B cell (primary cell): ENCODE data around the gene MDGA2. TPM values are rescaled to one million over a fixed set of nuclear protein-coding genes. Genes with fewer than 3 reads are reported as not detected.

Experiments used
- ATAC-seq: fragments of 200-7000 bp; cut with Tn5 transposase; one replicate; pipeline ENCODE4 v1.10.0; 2021; ENCODE audit warnings: low read depth, mild to moderate bottlenecking, moderate number of reproducible peaks, moderate library complexity
- CTCF ChIA-PET: fragments of 350-600 bp; sonication (Branson Sonifier 250); formaldehyde crosslinking; loops from one replicate; lab custom pipeline; 2021; ENCODE audit warnings: antibody characterized with exemption, inconsistent platforms; lab: Charles Lee
- POLR2A ChIA-PET: fragments of 350-600 bp; sonication (Branson Sonifier 250); formaldehyde crosslinking; loops from one replicate; lab custom pipeline; 2021; ENCODE audit warnings: antibody characterized with exemption; lab: Charles Lee
- DNase-seq: peaks from one replicate; pipeline ENCODE4 v3.0.0; 2013
- H2AFZ ChIP-seq: 2 replicates; pipeline ENCODE4 v1.6.1; 2012; ENCODE audit warnings: mild to moderate bottlenecking, low read depth, low read length; ENCODE audit not compliant: insufficient read depth, poor library complexity, severe bottlenecking
- H3K27ac ChIP-seq, 2 donors: 1 replicate in 1 of 2; 2 replicates in 1 of 2; pipeline ENCODE4 v1.5.1; 2012 to 2013; ENCODE audit warnings: low read length in 2 of 2, mild to moderate bottlenecking in 2 of 2, moderate library complexity in 1 of 2
- H3K27me3 ChIP-seq, 4 experiments: fragments of 200-600 bp in 1 of 4; sonication (generic) in 1 of 4; replicated peaks in 1 of 4; 1 replicate in 2 of 4; 2 replicates in 2 of 4; pipeline versions ENCODE4 v1.6.1 to v1.7.0; 2013 to 2016; ENCODE audit warnings: low read length in 3 of 4, mild to moderate bottlenecking in 2 of 4, mixed read lengths in 1 of 4, moderate library complexity in 1 of 4; ENCODE audit not compliant: insufficient read depth in 4 of 4, control insufficient read depth in 3 of 4; ENCODE audit errors: control extremely low read depth in 1 of 4
- H3K36me3 ChIP-seq, 2 experiments: replicated peaks in 1 of 2; 1 replicate in 1 of 2; 2 replicates in 1 of 2; pipeline versions ENCODE4 v1.6.1 to v1.7.1; 2013; ENCODE audit warnings: low read length in 1 of 2; ENCODE audit not compliant: insufficient read depth in 2 of 2, control insufficient read depth in 1 of 2; ENCODE audit errors: control extremely low read depth in 1 of 2, extremely low read depth in 1 of 2
- H3K4me1 ChIP-seq, 2 donors: fragments of 200-600 bp in 1 of 2; sonication (generic) in 1 of 2; 1 replicate in 1 of 2; 2 replicates in 1 of 2; pipeline versions ENCODE4 v1.5.1 to v1.6.1; 2013 to 2017; ENCODE audit warnings: low read length in 2 of 2; ENCODE audit not compliant: control insufficient read depth in 2 of 2, insufficient read depth in 2 of 2
- H3K4me2 ChIP-seq: replicated peaks from 2 replicates; pipeline ENCODE3; 2012; ENCODE audit warnings: mild to moderate bottlenecking, low read depth, low read length; ENCODE audit not compliant: poor library complexity, severe bottlenecking
- H3K4me3 ChIP-seq, 5 experiments: fragments of 200-600 bp in 1 of 5; sonication (generic) in 1 of 5; 1 replicate in 3 of 5; 2 replicates in 2 of 5; pipeline versions ENCODE4 v1.5.1 to v1.7.0; 2011 to 2016; ENCODE audit warnings: low read length in 4 of 5, mild to moderate bottlenecking in 4 of 5, low read depth in 2 of 5, control low read depth in 1 of 5, moderate library complexity in 1 of 5; ENCODE audit not compliant: insufficient read depth in 1 of 5; ENCODE audit errors: control extremely low read depth in 1 of 5, extremely low read depth in 1 of 5
- H3K79me2 ChIP-seq: fragments of 200-600 bp; sonication (generic); one replicate; pipeline ENCODE4 v1.6.0; 2016; ENCODE audit warnings: low read length; ENCODE audit not compliant: control insufficient read depth, insufficient read depth
- H3K9ac ChIP-seq: fragments of 200-600 bp; sonication (generic); 2 replicates; pipeline ENCODE4 v1.6.1; 2017; ENCODE audit warnings: mild to moderate bottlenecking, low read length, moderate library complexity
- H3K9me3 ChIP-seq, 3 donors: one replicate each; pipeline versions ENCODE4 v1.6.1 to v1.7.1; 2013; ENCODE audit warnings: low read length in 2 of 3; ENCODE audit not compliant: control insufficient read depth in 2 of 3, insufficient read depth in 1 of 3; ENCODE audit errors: control extremely low read depth in 1 of 3
- H4K20me1 ChIP-seq: 2 replicates; pipeline ENCODE4 v1.6.0; 2012; ENCODE audit warnings: mild to moderate bottlenecking, low read length; ENCODE audit not compliant: insufficient read depth, control insufficient read depth, poor library complexity, severe bottlenecking
- H3K27ac Mint-ChIP-seq: one replicate; pipeline ENCODE4 v1.8.0; 2021; ENCODE audit warnings: mixed read lengths
- H3K27me3 Mint-ChIP-seq: one replicate; pipeline ENCODE4 v1.8.0; 2021; ENCODE audit warnings: mixed read lengths
- H3K4me1 Mint-ChIP-seq: one replicate; pipeline ENCODE4 v1.8.0; 2021; ENCODE audit warnings: mixed read lengths
- H3K4me3 Mint-ChIP-seq: one replicate; pipeline ENCODE4 v1.8.0; 2021; ENCODE audit warnings: mixed read lengths
- H3K9me3 Mint-ChIP-seq: one replicate; pipeline ENCODE4 v1.8.0; 2022; ENCODE audit warnings: mixed read lengths; ENCODE audit not compliant: insufficient read depth
- CTCF ChIP-seq: fragments of 200-600 bp; IDR thresholded peaks from one replicate; pipeline ENCODE4 v1.8.0; 2022; ENCODE audit warnings: antibody characterized with exemption, mild to moderate bottlenecking
- EZH2 ChIP-seq: IDR thresholded peaks from 2 replicates; pipeline ENCODE4 v1.6.1; 2012; ENCODE audit warnings: borderline replicate concordance, low read depth, mild to moderate bottlenecking, moderate library complexity, low read length; ENCODE audit not compliant: insufficient read depth, poor library complexity, severe bottlenecking
- WGBS: methylation state at CpG from one replicate; pipeline ENCODE4 v1.1.5; 2013; ENCODE audit warnings: missing lambda C conversion rate; ENCODE audit not compliant: insufficient coverage; 5-methylcytosine and 5-hydroxymethylcytosine counted together
- intact Hi-C: fragments of 100-400 bp; cut with micrococcal nuclease; formaldehyde crosslinking; loops from one replicate; pipeline ENCODE4 v1.10.0; 2022
- polyA plus RNA-seq: library from polyadenylated mRNA; depleted of rRNA; stranded (reverse); fragments of >200 nt; gene quantifications from 2 replicates; pipeline ENCODE4 v1.2.3, GENCODE V29; 2012
- total RNA-seq, 2 donors: library from RNA; stranded (reverse); fragments of 120-200 nt in 1 of 2; gene quantifications; 1 replicate in 1 of 2; 2 replicates in 1 of 2; pipeline versions ENCODE4 v1.2.3 to v1.2.4, GENCODE V29; 2013 to 2022

MDGA2 gene
- total and polyA plus RNA-seq, 2 donors (not counting 1 experiment from before 2014, with no cell fraction given), result not detected

DNA sequence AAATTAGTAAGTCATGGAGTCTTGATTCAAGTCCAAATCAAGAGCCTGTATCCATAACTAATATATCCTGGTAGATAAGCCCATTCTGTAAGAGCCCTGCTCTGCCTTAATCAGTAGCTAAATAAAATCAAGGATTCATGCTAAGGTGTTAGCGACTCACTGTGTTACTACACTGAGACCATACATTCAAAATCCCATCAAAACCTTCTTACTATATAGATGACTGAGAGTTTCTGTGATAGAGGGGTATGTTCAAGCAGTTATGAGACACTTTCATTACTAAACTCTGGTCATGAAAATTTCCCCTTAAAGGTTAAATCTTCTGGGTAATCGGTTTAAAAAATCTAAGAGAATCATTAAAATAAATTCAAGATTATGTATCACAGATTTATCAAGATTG lies 78.5 kb downstream of the MDGA2 start:
- no peaks in the 10 kb centered on the region for H3K79me2 ChIP-seq
- no peaks in the 10 kb centered on the region for H3K27me3 Mint-ChIP-seq
- H3K27ac Mint-ChIP-seq, result no peak overlapping the region
- no peaks in the 10 kb centered on the region for H3K4me1 ChIP-seq
- POLR2A ChIA-PET, result no interaction called here
- no peaks in the 10 kb centered on the region for H3K9me3 ChIP-seq
- intact Hi-C loops, result no loop called here
- H3K4me3 Mint-ChIP-seq, result no peak overlapping the region
- H4K20me1 ChIP-seq, result no peaks in the 10 kb centered on the region
- H3K27ac ChIP-seq, result no peak overlapping the region
- CTCF ChIA-PET, result no interaction called here
- no peaks in the 10 kb centered on the region for H3K27me3 ChIP-seq
- DNase-seq (no peak), ATAC-seq (no peak)
- TF ChIP-seq CTCF (no peak), EZH2 (no peak)
- H3K4me1 Mint-ChIP-seq, result no peaks in the 10 kb centered on the region
- no peak overlapping the region for H2AFZ ChIP-seq
- no peaks in the 10 kb centered on the region for H3K9me3 Mint-ChIP-seq
- H3K4me3 ChIP-seq, result no peak overlapping the region
- no CpG with 5 or more reads among the region's 2 CpGs for WGBS
- H3K9ac ChIP-seq, result no peak overlapping the region
- no peaks in the 10 kb centered on the region for H3K36me3 ChIP-seq
- H3K4me2 ChIP-seq, result no peak overlapping the region

GRCh38 chr14:47596232-47596631 lies 79.2 kb downstream of the MDGA2 start:
- DNase-seq (no peak), ATAC-seq (no peak)
- Histone ChIP-seq H3K9ac (no peak overlapping the region), H4K20me1 (no peaks in the 10 kb centered on the region), H3K36me3 (no peaks in the 10 kb centered on the region), H3K27me3 (no peaks in the 10 kb centered on the region), H3K27ac (no peak overlapping the region), H3K9me3 (peaks cover 0 to 1% (median 0%) of the 10 kb centered on the region in 3 donors), H3K4me3 (no peak overlapping the region), H3K79me2 (no peaks in the 10 kb centered on the region), H3K4me1 (no peaks in the 10 kb centered on the region), H3K4me2 (no peak overlapping the region), H2AFZ (no peak overlapping the region)
- ChIA-PET CTCF (no interaction called here), POLR2A (no interaction called here)
- no peak overlapping the region for H3K27ac Mint-ChIP-seq
- no peaks in the 10 kb centered on the region for H3K9me3 Mint-ChIP-seq
- H3K4me3 Mint-ChIP-seq, result no peak overlapping the region
- no peaks in the 10 kb centered on the region for H3K4me1 Mint-ChIP-seq
- intact Hi-C loops, result no loop called here
- no peaks in the 10 kb centered on the region for H3K27me3 Mint-ChIP-seq
- TF ChIP-seq CTCF (no peak), EZH2 (no peak)
- 57% methylated on average over 3 of the region's 3 CpGs for WGBS
